Measurements from ENCODE around the gene NDUFB11. TPM values are rescaled to one million over a fixed set of nuclear protein-coding genes. Genes with fewer than 3 reads are reported as not detected.
"Not testable (repeated sequence)": the region's sequence is repeated elsewhere in the genome, so short reads cannot be mapped to it uniquely, and the experiment has no call there.

Gene NDUFB11
- total RNA-seq, 2 donors from 2014 or later = 84.6 to 97.1 TPM

DNA sequence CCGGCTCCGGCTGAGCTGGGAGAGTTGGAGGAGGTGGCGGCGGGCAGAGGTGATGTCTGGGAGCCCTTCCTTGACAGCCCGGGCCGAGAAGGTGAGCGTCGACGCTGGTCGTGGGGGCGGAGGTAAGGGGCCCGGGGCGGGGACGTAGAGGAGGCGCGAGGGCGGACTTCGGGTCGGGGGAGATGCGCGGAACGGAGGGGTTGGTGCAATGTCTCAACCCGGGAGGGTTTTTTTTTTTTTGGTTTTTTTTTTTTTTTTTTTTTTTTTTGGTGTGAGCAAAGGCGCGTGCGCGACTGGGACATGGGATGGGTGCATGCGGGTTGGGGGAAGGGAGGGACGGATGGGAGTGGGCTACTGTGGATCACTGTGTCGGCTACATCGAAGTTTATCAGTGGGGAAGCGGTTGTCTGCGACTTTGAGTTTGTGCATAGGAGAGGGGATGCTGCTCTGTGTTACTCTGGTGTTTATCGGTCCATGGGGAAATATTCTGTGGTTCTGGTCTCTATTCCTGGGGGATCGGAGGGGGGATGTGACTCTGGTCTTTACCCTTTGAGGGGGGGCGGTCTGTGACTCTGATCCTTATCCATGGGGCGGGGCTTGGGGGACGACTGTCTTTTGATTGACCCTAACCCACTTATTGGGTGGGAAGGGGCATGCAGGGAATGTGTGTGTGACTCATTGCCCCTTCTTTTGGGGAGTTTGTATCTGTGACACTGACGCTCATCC is 1.1 kb upstream of the NDUFB11 start:
- intact Hi-C loops (cut with DNase I) = no loop called here
- DNase-seq = peak; percentile 27

DNA sequence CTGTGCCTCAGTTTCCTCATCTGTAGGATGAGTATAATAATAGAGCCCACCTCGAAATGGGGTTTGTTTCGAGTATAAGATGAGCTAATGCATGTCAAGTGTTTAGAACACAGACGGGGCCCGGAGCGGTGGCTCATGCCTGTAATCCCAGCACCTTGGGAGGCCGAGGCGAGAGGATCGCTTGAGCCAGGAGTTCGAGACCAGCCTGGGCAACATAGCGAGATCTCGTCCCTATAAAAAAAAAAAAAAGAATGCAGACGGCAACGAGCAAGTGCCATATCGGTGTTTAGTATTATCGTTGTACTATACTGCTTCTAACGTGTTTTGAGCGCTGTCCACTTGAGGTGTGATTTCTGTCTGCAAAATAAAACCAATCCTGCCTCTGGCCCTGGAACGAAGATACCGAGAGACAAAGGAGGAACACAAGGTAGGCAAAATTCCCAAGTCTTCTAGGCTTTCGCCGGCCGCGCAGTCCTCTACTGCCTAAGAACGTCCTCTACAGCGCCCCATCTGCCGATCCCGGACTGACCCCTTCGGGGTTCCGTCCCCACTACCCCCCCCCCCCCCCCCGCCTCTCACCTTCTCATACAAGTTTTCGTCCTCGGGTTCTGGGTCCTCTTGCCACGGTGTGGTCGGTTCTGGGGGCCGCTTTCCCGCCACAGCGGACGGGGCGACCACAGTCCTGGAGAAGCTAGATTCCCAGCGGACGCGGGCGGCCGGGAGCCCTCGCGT is 442 bp downstream of the NDUFB11 start:
- Histone ChIP-seq H3K9ac (ENCODE audit: low read depth in 2 of 2, low read length in 2 of 2) (peak overlapping the region; percentile 73 to 92), H3K27me3 (no peaks in the 10 kb centered on the region), H3K4me3 (peak overlapping the region; percentile 55), H3K27ac (peak overlapping the region; percentile 91), H3K36me3 (no peaks in the 10 kb centered on the region), H3K9me3 (no peaks in the 10 kb centered on the region), H3K4me1 (no peaks in the 10 kb centered on the region)
- peak; percentile 27 for DNase-seq
- intact Hi-C loops (cut with DNase I) = no loop called here
- no peak for TF ChIP-seq CTCF (IDR thresholded peaks at IDR 0.05)

More for the DNA sequence above, 1.1 kb upstream of the NDUFB11 start:
- no peaks in the 10 kb centered on the region for H3K36me3 ChIP-seq
- no peak for TF ChIP-seq CTCF (IDR thresholded peaks at IDR 0.05)
- H3K9ac ChIP-seq (ENCODE audit: low read depth in 2 of 2, low read length in 2 of 2) = peak overlapping the region; percentile 75 to 92
- peak overlapping the region; percentile 55 for H3K4me3 ChIP-seq
- no peaks in the 10 kb centered on the region for H3K4me1 ChIP-seq
- H3K27ac ChIP-seq = peak overlapping the region; percentile 91
- no peaks in the 10 kb centered on the region for H3K27me3 ChIP-seq
- no peaks in the 10 kb centered on the region for H3K9me3 ChIP-seq

DNA sequence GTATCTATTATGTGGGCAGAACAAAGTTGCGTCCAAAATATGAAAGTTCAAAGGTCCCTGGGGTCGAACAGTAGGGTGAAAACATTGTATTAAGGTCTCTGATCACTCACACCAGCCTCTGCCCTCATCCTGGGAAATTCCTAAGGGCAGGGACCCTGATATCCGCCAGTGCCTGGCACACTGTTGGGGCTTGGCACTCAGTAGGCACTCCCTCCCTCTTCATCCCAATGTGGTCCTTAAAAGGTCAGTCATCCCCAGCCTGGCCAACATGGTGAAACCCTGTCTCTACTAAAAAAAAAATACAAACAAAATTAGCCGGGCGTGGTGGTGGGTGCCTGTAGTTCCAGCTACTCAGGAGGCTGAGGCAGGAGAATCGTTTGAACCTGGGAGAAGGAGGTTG is 6.3 kb downstream of the NDUFB11 start:
- Histone ChIP-seq H3K4me1 (no peaks in the 10 kb centered on the region), H3K36me3 (no peaks in the 10 kb centered on the region), H3K27ac (no peak overlapping the region), H3K9ac (ENCODE audit: low read depth in 2 of 2, low read length in 2 of 2) (no peak overlapping the region), H3K27me3 (no peaks in the 10 kb centered on the region), H3K4me3 (no peak overlapping the region), H3K9me3 (no peaks in the 10 kb centered on the region)
- no peak for DNase-seq
- no peak for TF ChIP-seq CTCF (IDR thresholded peaks at IDR 0.05)
- intact Hi-C loops (cut with DNase I) = no loop called here

- H3K27ac ChIP-seq; H3K9ac ChIP-seq (ENCODE audit: low read depth in 2 of 2, low read length in 2 of 2); H3K4me3 ChIP-seq; H3K4me1 ChIP-seq; intact Hi-C loops (cut with DNase I); H3K9me3 ChIP-seq; DNase-seq; H3K36me3 ChIP-seq; H3K27me3 ChIP-seq: not testable (repeated sequence)
Measured at GRCh38 chrX:47135650-47136049, 8.9 kb downstream of the NDUFB11 start.

GRCh38 chrX:47133493-47133892 is 11.0 kb downstream of the NDUFB11 start:
- no peak overlapping the region for H3K9ac ChIP-seq (ENCODE audit: low read depth in 2 of 2, low read length in 2 of 2)
- no peaks in the 10 kb centered on the region for H3K9me3 ChIP-seq
- no peaks in the 10 kb centered on the region for H3K36me3 ChIP-seq
- no peak overlapping the region for H3K27ac ChIP-seq
- TF ChIP-seq CTCF (IDR thresholded peaks at IDR 0.05) = no peak
- intact Hi-C loops (cut with DNase I) = no loop called here
- no peaks in the 10 kb centered on the region for H3K4me1 ChIP-seq
- no peak overlapping the region for H3K4me3 ChIP-seq
- no peaks in the 10 kb centered on the region for H3K27me3 ChIP-seq
- no peak for DNase-seq

GRCh38 chrX:47129899-47130358 is 14.6 kb downstream of the NDUFB11 start:
- peak overlapping the region; percentile 44 for H3K4me3 ChIP-seq
- TF ChIP-seq CTCF (IDR thresholded peaks at IDR 0.05) = no peak
- no peaks in the 10 kb centered on the region for H3K4me1 ChIP-seq
- no peaks in the 10 kb centered on the region for H3K36me3 ChIP-seq
- no peaks in the 10 kb centered on the region for H3K27me3 ChIP-seq
- DNase-seq = no peak
- H3K9me3 ChIP-seq = no peaks in the 10 kb centered on the region
- H3K9ac ChIP-seq (ENCODE audit: low read depth in 2 of 2, low read length in 2 of 2) = peak overlapping the region in 1 of 2 donors; percentile 57
- H3K27ac ChIP-seq = peak overlapping the region; percentile 65
- intact Hi-C loops (cut with DNase I) = no loop called here

All from colonic mucosa (tissue), 4 donors.